Measurements from ENCODE around the gene CAPN8.
A peak's percentile ranks its signal among the peaks of the same experiment; 100 is the strongest.

CAPN8 gene

GRCh38 chr1:223609977-223610376 lies 55.5 kb downstream of the CAPN8 start:
- DNase-seq: peak; percentile 87

- no peak for DNase-seq
Observed at GRCh38 chr1:223609066-223609465, 56.4 kb downstream of the CAPN8 start.

GRCh38 chr1:223558512-223558911 lies 107.0 kb downstream of the CAPN8 start:
- DNase-seq: no peak

- no peak for DNase-seq
Observed at GRCh38 chr1:223557130-223557475, 108.4 kb downstream of the CAPN8 start.

GRCh38 chr1:223556414-223557129 lies 108.9 kb downstream of the CAPN8 start:
- DNase-seq: peak; percentile 40

- no peak for DNase-seq
Observed at GRCh38 chr1:223553957-223554356, 111.5 kb downstream of the CAPN8 start.

- no peak for DNase-seq
Observed at GRCh38 chr1:223551610-223552009, 113.9 kb downstream of the CAPN8 start.

- DNase-seq: no peak
Observed at GRCh38 chr1:223549740-223550139, 115.8 kb downstream of the CAPN8 start.

GRCh38 chr1:223547316-223548114 lies 118.0 kb downstream of the CAPN8 start:
- DNase-seq: no peak

- DNase-seq: no peak
Observed at GRCh38 chr1:223545343-223545742, 120.2 kb downstream of the CAPN8 start.

- DNase-seq: no peak
Observed at GRCh38 chr1:223543560-223543959, 121.9 kb downstream of the CAPN8 start.

GRCh38 chr1:223542831-223543230 lies 122.7 kb downstream of the CAPN8 start:
- DNase-seq: no peak

- DNase-seq: no peak
Observed at GRCh38 chr1:223540485-223541106, 124.9 kb downstream of the CAPN8 start.

GRCh38 chr1:223539750-223540149 lies 125.8 kb downstream of the CAPN8 start:
- DNase-seq: no peak

- DNase-seq: no peak
Observed at GRCh38 chr1:223538981-223539380, 126.5 kb downstream of the CAPN8 start.

GRCh38 chr1:223535319-223535718 lies 130.2 kb downstream of the CAPN8 start:
- DNase-seq: no peak

GRCh38 chr1:223534677-223535076 lies 130.8 kb downstream of the CAPN8 start:
- no peak for DNase-seq

GRCh38 chr1:223533708-223534107 lies 131.8 kb downstream of the CAPN8 start:
- DNase-seq: no peak

- DNase-seq: peak; percentile 63
Observed at GRCh38 chr1:223531742-223532341, 133.7 kb downstream of the CAPN8 start.

GRCh38 chr1:223525957-223526356 lies 139.5 kb downstream of the CAPN8 start:
- no peak for DNase-seq

GRCh38 chr1:223525546-223525945 lies 140.0 kb downstream of the CAPN8 start:
- no peak for DNase-seq

- no peak for DNase-seq
Observed at GRCh38 chr1:223524930-223525451, 140.5 kb downstream of the CAPN8 start.

GRCh38 chr1:223521150-223521549 lies 144.4 kb downstream of the CAPN8 start:
- DNase-seq: no peak
